Prostate gland (tissue), 2 donors: Measurements from ENCODE around the gene ANGPTL1. TPM values are rescaled to one million over a fixed set of nuclear protein-coding genes. Genes with fewer than 3 reads are reported as not detected.

Source experiments
- DNase-seq: peaks from one replicate; pipeline ENCODE4 v3.0.0-alpha.2; 2019; ENCODE audit warnings: low spot score
- H3K27ac ChIP-seq, 2 donors: fragments of 200-600 bp; sonication (generic); 2 replicates each; pipeline ENCODE4 v1.5.1; 2017 to 2019
- H3K27me3 ChIP-seq: fragments of 200-600 bp; sonication (generic); replicated peaks from 2 replicates; pipeline ENCODE4 v1.5.1; 2019; ENCODE audit not compliant: insufficient read depth
- H3K36me3 ChIP-seq, 2 donors: fragments of 200-600 bp; sonication (generic); 1 replicate in 1 of 2; 2 replicates in 1 of 2; pipeline versions ENCODE4 v1.5.1 to v1.8.1; 2017 to 2019
- H3K4me1 ChIP-seq: fragments of 200-600 bp; sonication (generic); replicated peaks from 2 replicates; pipeline ENCODE4 v1.5.1; 2019
- H3K4me3 ChIP-seq, 2 donors: fragments of 200-600 bp; sonication (generic); 2 replicates each; pipeline ENCODE4 v1.5.1; 2017 to 2019
- H3K9me3 ChIP-seq: fragments of 200-600 bp; sonication (generic); 2 replicates; pipeline ENCODE4 v1.5.1; 2017
- CTCF ChIP-seq, 4 experiments: fragments of 200-600 bp in 2 of 4; fragments of 450-650 bp in 2 of 4; sonication (generic) in 2 of 4; IDR thresholded peaks; 1 replicate in 3 of 4; 2 replicates in 1 of 4; pipeline ENCODE4 v1.5.1; 2016 to 2019; ENCODE audit warnings: antibody characterized with exemption in 4 of 4, mild to moderate bottlenecking in 2 of 4, moderate library complexity in 2 of 4
- POLR2A ChIP-seq: fragments of 450-650 bp; IDR thresholded peaks from one replicate; pipeline ENCODE4 v1.6.1; 2016; ENCODE audit warnings: antibody characterized with exemption, mild to moderate bottlenecking
- POLR2AphosphoS5 ChIP-seq: sonication (generic); formaldehyde crosslinking; IDR thresholded peaks from one replicate; pipeline ENCODE4 v1.6.1; 2017; ENCODE audit warnings: antibody characterized with exemption
- WGBS: methylation state at CpG from one replicate; pipeline ENCODE4 v1.1.5; 2018; 5-methylcytosine and 5-hydroxymethylcytosine counted together
- intact Hi-C: fragments of 100-400 bp; cut with DNase I; formaldehyde crosslinking; loops from one replicate; pipeline ENCODE4 v1.14.2; 2022
- total RNA-seq, 2 donors: library from RNA; depleted of rRNA; stranded (reverse); fragments of >200 nt; gene quantifications; one replicate each; pipeline ENCODE4 v1.1.0, GENCODE V29; 2016

The ANGPTL1 gene
- total RNA-seq, 2 donors from 2014 or later: 11.3 to 18.9 TPM

- H3K27ac ChIP-seq: no peak overlapping the region
- no peaks in the 10 kb centered on the region for H3K36me3 ChIP-seq
- H3K27me3 ChIP-seq: no peaks in the 10 kb centered on the region
- no peaks in the 10 kb centered on the region for H3K4me1 ChIP-seq
- DNase-seq: no peak
- no peaks in the 10 kb centered on the region for H3K9me3 ChIP-seq
- TF ChIP-seq CTCF (IDR thresholded peaks at IDR 0.05): no peak
- no peak for TF ChIP-seq POLR2AphosphoS5
- no peak for TF ChIP-seq POLR2A
- intact Hi-C loops: no loop called here
- H3K4me3 ChIP-seq: no peak overlapping the region
- whole genome bisulfite sequencing: 86% methylated on average over 3 of the region's 3 CpGs
Measured at GRCh38 chr1:178877896-178878295, 7.0 kb upstream of the ANGPTL1 start.

DNA sequence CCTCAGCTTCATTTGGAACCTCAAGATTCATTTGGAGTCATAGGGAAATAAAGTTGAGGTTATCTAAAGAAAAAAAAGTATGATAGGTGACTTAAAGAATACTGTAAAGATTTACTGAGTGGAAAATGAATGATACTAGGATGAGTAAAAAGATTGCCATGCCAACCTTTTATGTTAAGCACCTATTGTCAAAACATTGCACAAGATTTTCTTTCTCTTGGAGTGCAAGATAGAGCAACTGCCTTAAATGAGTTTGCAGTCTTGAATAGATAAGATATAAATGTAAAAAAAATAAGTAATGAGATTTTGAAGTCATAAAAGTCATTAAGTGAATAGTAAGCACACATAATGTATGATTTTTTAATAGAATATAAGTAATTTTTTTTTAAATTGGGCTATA, 5.1 kb upstream of the ANGPTL1 start:
- Histone ChIP-seq H3K27ac (no peak overlapping the region), H3K36me3 (no peaks in the 10 kb centered on the region), H3K4me1 (no peaks in the 10 kb centered on the region), H3K9me3 (no peaks in the 10 kb centered on the region), H3K4me3 (no peak overlapping the region), H3K27me3 (no peaks in the 10 kb centered on the region)
- no peak for DNase-seq
- intact Hi-C loops: no loop called here
- TF ChIP-seq CTCF (IDR thresholded peaks at IDR 0.05) (no peak), POLR2A (no peak), POLR2AphosphoS5 (no peak)

- no peak for TF ChIP-seq POLR2AphosphoS5
- no peak for TF ChIP-seq CTCF (IDR thresholded peaks at IDR 0.05)
- no peak for TF ChIP-seq POLR2A
- intact Hi-C loops: loop anchor here (5.0 kb wide), 1 partner anchor 77 kb away; no protein-coding TSS in a partner anchor
- WGBS: 87% methylated on average over 2 of the region's 2 CpGs
Measured at GRCh38 chr1:178874966-178875365, 4.1 kb upstream of the ANGPTL1 start.

GRCh38 chr1:178871551-178872320, 859 bp upstream of the ANGPTL1 start:
- no peaks in the 10 kb centered on the region for H3K36me3 ChIP-seq
- intact Hi-C loops: loop anchor here (5.0 kb wide), 1 partner anchor 81 kb away; no protein-coding TSS in a partner anchor
- DNase-seq: no peak
- TF ChIP-seq POLR2AphosphoS5 (no peak), POLR2A (no peak), CTCF (IDR thresholded peaks at IDR 0.05) (no peak)
- H3K27me3 ChIP-seq: no peaks in the 10 kb centered on the region
- no peak overlapping the region for H3K4me3 ChIP-seq
- H3K4me1 ChIP-seq: no peaks in the 10 kb centered on the region
- no peak overlapping the region for H3K27ac ChIP-seq
- H3K9me3 ChIP-seq: no peaks in the 10 kb centered on the region

More at GRCh38 chr1:178874966-178875365, 4.1 kb upstream of the ANGPTL1 start:
- no peak overlapping the region for H3K4me3 ChIP-seq
- H3K27me3 ChIP-seq: no peaks in the 10 kb centered on the region
- H3K4me1 ChIP-seq: no peaks in the 10 kb centered on the region
- no peak overlapping the region for H3K27ac ChIP-seq
- DNase-seq: no peak
- no peaks in the 10 kb centered on the region for H3K36me3 ChIP-seq
- no peaks in the 10 kb centered on the region for H3K9me3 ChIP-seq

GRCh38 chr1:178870221-178870620, 656 bp downstream of the ANGPTL1 start:
- Histone ChIP-seq H3K9me3 (no peaks in the 10 kb centered on the region), H3K27me3 (no peaks in the 10 kb centered on the region), H3K4me3 (no peak overlapping the region), H3K27ac (no peak overlapping the region), H3K36me3 (no peaks in the 10 kb centered on the region), H3K4me1 (no peaks in the 10 kb centered on the region)
- DNase-seq: no peak
- TF ChIP-seq CTCF (IDR thresholded peaks at IDR 0.05): no peak
- TF ChIP-seq POLR2A: no peak
- no peak for TF ChIP-seq POLR2AphosphoS5
- 54% methylated on average over 1 of the region's 1 CpG for WGBS
- intact Hi-C loops: loop anchor here (5.0 kb wide), 1 partner anchor 82 kb away; no protein-coding TSS in a partner anchor
